GM18499 (cell line): ENCODE measurements around the gene EHMT1.
"Not testable (repeated sequence)": the region's sequence is repeated elsewhere in the genome, so short reads cannot be mapped to it uniquely, and the experiment has no call there.

ENCODE experiments used
- ATAC-seq: cut with Tn5 transposase; IDR thresholded peaks from one replicate; pipeline ENCODE4 v1.9.1; 2021; ENCODE audit warnings: moderate number of reproducible peaks; ENCODE audit not compliant: insufficient read depth, unreplicated experiment

Gene EHMT1

DNA sequence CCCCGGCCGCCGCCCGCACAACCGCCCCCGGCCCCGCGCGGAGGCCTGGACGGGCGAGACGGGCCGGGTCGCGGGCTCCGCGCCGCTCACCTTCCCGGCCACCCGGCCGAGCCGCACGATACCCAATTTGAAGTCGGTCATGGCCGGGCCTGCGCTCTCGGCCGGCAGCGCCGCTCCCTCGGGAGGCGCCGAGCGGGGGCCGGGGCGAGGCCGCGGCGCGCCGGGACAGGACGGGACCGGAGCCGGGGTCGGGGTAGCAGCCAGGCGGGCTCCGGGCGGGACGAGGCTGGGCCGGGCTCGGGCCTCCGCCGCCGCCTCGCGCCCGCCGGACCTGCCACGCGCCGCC lies 28.7 kb upstream of the EHMT1 start:
- no peak for ATAC-seq

GRCh38 chr9:137590469-137591383 lies 28.1 kb upstream of the EHMT1 start, which contains the start of gene ZMYND19:
TSS of gene ZMYND19 (minus strand) at chr9:137590512. CDS start at chr9:137590263, 249 bp downstream.
- ATAC-seq = no peak

DNA sequence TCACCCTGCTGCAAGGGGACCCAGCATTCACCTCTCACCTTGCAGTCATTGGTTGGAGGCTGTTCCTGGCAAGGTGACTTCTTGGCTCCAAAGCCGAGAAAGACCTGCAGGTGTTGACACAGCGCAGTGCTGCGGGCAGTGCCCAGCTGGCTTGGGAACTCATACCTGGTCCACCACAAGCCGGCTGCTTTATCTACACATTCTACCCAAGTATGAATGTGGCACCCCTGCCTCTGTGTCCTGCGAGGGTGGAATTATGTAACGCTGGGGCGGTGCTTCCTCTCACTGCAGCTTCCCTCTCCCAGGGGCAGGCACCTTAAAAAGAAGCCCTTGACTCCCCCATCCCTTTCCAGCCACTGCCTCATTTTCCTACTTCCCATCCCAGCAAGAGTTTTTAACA lies 26.0 kb upstream of the EHMT1 start:
- no peak for ATAC-seq

DNA sequence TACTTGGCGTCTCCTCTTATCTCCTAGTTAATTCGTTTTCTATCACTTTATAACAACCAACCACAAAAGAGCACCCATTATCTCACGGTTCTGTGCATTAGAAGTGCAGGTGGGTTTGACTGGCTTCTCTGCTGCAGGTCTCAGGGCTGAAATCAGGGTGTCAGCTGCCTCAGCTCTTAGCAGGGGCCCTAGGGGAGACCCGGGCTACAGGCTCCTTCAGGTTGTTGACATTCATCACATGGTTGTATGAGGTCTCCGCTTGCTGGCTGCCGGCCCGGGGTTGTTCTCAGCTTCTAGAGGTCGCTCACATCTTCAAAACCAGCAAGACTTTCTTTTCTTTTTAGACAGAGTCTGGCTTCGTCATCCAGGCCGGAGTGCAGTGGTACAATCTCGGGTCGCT lies 25.6 kb upstream of the EHMT1 start:
- ATAC-seq = no peak

DNA sequence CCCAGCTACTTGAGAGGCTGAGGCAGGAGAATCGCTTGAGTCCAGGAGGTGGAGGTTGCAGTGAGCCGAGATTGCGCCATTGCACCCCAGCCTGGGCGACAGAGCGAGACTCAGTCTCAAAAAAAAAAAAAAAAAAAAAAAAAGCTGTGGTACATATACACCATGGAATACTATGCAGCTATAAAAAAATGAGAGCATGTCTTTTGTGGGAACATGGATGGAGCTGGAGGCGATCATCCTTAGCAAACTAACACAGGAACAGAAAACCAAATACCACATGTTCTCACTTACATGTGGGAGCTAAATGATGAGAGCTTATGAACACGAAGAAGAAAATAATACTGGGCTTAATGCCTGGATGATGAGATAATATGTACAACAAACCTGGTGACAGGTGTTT lies 22.2 kb upstream of the EHMT1 start:
- ATAC-seq = not testable (repeated sequence)

GRCh38 chr9:137598943-137599342 lies 19.9 kb upstream of the EHMT1 start:
- ATAC-seq = no peak

DNA sequence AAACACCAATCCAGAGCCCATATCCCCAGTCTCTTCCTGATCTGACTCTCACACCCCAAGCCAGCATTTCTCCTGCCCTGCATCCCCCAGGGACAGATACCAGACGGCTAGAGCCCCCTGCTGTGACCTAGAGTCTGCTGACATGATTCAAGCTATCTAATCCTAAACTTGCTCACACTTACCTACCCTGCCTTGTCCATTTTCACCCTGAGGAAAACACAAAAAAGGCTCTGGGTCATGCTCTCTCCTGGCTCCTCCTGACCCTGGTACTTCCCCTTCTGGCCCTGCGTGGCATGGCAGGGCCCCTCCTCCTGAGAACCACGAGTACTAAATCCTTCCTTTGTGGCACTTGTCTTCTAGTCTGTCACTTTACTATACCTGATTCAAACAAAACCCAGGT lies 16.1 kb upstream of the EHMT1 start:
- ATAC-seq = no peak

DNA sequence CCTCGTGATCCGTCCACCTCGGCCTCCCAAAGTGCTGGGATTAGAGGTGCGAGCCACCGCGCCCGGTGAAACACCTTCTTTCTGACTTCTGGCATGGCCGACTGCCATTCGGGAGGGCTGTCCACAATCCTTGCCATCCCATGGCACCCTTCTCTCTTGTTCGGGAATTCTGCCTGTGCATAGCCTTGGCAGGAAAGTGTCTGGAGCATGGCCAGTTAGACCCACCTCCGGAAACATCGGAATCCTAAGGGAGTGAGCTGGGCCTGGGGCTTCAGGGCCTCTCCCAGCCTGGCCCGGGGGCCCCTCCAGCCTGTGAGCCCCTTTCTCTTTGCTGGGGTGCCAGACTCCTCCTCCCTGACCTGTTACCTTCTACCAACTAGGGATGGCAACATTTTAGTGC lies 14.9 kb upstream of the EHMT1 start:
- ATAC-seq = no peak

DNA sequence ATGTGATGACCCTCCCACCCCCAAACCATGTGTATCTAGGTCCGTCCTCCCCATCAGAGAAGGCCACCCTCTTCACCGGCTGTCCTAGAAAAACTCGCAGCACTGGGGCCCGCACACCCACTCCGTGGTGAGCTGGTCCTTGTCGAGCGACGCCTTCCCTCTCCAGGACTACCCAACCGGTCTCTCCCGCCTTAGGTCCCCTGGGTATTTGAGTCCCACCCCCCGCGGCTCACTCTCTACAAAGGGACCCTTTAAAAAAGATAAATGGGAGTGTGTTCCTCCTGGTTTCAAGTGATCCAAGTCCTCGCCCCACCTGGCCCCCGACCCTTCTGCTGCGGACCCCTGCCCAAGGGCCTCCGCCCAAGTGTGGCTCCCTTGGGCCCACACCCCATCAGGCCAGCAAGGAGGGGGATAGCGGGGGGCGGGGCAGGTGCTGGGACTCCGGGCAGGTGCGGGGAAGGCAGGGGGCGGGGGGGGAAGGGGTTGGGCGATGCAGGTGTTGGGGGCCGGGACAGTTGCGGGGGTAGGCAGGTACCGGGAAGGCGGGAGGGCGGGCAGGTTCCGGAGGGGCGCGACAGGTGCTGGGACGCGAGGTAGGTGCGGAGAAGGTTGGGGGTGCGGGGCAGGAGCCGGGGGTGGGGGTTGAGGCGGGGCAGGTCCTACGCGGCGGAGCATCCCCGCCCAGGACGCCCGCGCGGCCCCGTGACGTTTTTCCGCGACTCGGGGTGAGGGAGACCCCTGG lies 14.3 kb upstream of the EHMT1 start:
- no peak for ATAC-seq

GRCh38 chr9:137605121-137606004 lies 13.4 kb upstream of the EHMT1 start, which contains the start of gene ARRDC1:
TSS of gene ARRDC1 (plus strand) at chr9:137605686. CDS start at chr9:137605718, 32 bp downstream.
- no peak for ATAC-seq

GRCh38 chr9:137606005-137606621 lies 12.7 kb upstream of the EHMT1 start:
- ATAC-seq = no peak

- ATAC-seq = no peak
Observed at GRCh38 chr9:137606734-137607138, 12.1 kb upstream of the EHMT1 start.

DNA sequence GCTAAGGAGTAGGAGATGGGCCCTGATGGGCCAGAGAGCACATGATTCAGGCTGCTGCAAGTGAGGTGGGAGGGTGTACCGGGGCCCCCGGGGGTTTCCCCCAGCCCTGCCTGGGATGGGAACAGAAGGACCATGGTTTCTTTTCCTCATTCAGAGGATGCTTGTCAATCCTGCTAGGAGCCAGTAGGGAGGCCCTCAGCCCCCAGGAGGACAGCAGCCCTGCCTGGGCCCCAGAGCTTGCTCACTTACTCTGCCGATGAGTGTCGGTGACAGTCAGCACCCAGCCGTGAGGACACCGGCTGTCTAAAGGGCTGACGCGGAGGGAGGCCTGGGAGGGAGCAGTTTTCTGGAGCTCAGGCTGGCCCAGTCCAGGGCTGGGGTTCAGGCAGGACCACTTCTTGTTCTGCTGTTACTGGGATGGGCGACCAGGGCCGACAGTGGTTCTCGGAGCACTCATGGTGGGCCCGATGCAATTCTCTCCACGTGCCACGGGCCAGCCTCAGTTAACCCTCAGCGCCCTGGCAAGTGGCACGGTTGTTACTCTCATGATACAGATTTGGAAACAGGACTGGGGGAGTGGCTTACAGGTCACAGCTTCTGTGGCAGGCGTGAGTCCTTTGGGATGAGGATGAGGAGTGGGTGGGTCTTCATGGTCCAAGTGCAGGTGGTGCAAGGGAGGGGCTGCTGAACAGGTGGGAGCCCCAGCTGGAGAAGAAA lies 11.5 kb upstream of the EHMT1 start:
- ATAC-seq = no peak

DNA sequence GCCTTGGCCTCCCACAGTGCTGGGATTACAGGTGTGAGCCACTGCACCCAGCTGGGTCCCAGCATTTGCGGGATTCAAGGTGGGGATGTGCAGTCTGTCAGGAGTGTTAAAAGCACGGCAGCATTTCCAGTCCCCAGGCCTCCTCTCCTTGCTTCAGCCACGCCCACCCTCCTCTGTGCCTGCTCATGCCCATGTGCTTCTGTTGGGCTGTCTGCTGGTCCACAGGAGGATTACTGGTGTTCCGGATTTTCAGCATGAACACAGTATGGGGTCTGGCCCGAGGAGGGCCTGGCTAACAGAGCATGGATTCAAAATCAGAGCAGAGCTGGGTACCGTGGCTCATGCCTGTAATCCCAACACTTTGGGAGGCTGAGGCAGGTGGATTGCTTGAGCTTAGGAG lies 7.9 kb upstream of the EHMT1 start:
- no peak for ATAC-seq

GRCh38 chr9:137611623-137612609 lies 6.9 kb upstream of the EHMT1 start:
- no peak for ATAC-seq

DNA sequence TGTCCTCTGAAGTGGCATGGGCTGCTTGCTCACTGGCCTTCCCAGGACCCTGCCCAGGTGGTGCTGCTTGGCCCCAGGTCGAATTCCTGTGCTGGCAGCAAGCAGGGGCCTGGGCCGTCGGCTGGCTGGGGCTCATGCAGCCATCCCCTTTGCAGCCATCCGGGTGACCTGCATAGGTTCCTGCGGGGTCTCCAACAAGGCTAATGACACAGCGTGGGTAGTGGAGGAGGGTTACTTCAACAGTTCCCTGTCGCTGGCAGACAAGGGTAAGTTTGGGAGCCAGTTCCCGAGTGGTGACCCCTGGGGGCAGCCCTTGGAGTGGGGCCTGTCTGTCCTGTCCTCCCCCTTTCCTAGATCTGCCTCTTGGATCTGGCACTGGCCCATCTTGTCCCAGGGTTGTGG lies 6.1 kb upstream of the EHMT1 start:
- no peak for ATAC-seq

- ATAC-seq = no peak
Observed at GRCh38 chr9:137613259-137613658, 5.5 kb upstream of the EHMT1 start.
